ENCODE results near the gene PEMT. TPM values are rescaled to one million over a fixed set of nuclear protein-coding genes. Genes with fewer than 3 reads are reported as not detected.

The PEMT gene
- total RNA-seq, 2 donors from 2014 or later: 15.7 to 22.1 TPM

DNA sequence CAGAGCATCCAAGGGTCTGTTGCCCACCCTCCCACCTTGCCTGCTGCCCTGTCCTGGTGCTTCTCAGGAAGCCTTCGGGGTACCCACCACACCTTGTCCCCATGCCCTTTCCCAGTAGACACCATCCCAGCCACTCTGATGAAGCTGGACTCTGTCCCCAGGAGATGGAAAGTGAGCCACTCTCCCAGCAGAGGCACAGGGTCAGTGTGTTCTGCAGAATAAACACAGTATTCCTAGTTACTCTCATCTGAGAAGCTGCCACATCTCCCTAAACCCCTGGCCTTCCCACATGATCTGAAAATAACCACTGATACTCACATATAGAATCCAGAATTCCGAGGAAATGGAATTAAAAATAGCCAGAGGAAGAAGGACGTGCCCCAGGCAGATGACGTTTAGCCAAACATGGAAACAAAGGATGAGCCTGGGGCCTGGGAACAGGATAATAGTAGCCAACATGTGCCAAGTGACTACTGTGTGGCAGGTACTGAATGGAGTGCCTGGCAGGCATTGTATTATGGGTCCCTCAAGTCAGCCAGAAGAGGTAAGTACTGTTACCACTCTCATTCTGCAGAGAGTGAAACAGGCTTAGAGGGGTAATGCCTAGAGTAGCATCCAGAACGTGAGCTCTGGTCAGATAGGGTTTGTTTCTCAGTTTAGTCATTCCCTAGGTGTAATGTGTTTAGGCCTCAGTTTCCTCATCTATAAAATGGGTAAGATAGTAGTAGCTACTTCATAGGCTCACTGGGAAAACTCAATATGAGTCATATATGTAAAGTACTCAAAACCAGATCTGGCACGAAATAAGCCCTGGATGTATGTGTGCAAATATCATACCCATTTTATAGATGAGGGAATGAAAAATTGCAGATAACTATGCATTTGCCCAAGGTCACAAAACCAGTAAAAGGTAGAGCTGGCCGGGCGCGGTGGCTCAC lies 20.8 kb upstream of the PEMT start:
- TF ChIP-seq, protein P1, sequence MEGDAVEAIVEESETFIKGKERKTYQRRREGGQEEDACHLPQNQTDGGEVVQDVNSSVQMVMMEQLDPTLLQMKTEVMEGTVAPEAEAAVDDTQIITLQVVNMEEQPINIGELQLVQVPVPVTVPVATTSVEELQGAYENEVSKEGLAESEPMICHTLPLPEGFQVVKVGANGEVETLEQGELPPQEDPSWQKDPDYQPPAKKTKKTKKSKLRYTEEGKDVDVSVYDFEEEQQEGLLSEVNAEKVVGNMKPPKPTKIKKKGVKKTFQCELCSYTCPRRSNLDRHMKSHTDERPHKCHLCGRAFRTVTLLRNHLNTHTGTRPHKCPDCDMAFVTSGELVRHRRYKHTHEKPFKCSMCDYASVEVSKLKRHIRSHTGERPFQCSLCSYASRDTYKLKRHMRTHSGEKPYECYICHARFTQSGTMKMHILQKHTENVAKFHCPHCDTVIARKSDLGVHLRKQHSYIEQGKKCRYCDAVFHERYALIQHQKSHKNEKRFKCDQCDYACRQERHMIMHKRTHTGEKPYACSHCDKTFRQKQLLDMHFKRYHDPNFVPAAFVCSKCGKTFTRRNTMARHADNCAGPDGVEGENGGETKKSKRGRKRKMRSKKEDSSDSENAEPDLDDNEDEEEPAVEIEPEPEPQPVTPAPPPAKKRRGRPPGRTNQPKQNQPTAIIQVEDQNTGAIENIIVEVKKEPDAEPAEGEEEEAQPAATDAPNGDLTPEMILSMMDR (IDR thresholded peaks at IDR 0.05): no peak
- ATAC-seq (ENCODE audit: insufficient number of reproducible peaks, low FRiP score, low read depth) (no peak), DNase-seq (ENCODE audit: low spot score) (no peak)
- Histone ChIP-seq H3K4me1 (ENCODE audit: control insufficient read depth in 1 of 2, low read depth in 2 of 2) (no peaks in the 10 kb centered on the region), H3K27me3 (replicated peaks; ENCODE audit: insufficient read depth) (no peaks in the 10 kb centered on the region), H3K9me3 (no peaks in the 10 kb centered on the region), H3K4me3 (no peak overlapping the region), H3K36me3 (no peaks in the 10 kb centered on the region), H3K27ac (no peak overlapping the region)

DNA sequence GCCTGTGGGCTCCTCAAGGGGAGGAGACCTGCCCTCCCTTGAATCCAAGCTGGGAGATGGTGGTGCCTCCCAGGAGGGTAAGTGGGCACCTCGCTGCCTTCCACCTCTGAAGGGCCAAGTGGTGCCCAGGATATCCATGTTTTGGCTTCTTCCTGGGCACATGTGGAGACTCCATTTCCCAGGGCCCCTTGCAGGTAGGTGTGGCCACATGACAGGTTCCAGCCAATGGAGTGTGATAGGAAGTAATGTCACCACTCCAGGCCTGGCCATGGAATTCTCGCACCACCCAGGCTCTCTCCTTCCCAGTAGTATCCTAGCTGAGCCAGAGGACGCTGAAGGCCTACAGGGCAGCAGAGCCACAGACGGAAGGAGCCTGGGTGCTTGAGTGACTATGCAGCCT lies 17.6 kb upstream of the PEMT start:
- TF ChIP-seq, protein P1 (IDR thresholded peaks at IDR 0.05): no peak
- DNase-seq (ENCODE audit: low spot score) (no peak), ATAC-seq (ENCODE audit: insufficient number of reproducible peaks, low FRiP score, low read depth) (no peak)
- no peaks in the 10 kb centered on the region for H3K9me3 ChIP-seq
- H3K4me3 ChIP-seq: no peak overlapping the region
- no peaks in the 10 kb centered on the region for H3K36me3 ChIP-seq
- no peaks in the 10 kb centered on the region for H3K4me1 ChIP-seq (ENCODE audit: control insufficient read depth in 1 of 2, low read depth in 2 of 2)
- H3K27ac ChIP-seq: no peak overlapping the region
- H3K27me3 ChIP-seq (replicated peaks; ENCODE audit: insufficient read depth): no peaks in the 10 kb centered on the region

DNA sequence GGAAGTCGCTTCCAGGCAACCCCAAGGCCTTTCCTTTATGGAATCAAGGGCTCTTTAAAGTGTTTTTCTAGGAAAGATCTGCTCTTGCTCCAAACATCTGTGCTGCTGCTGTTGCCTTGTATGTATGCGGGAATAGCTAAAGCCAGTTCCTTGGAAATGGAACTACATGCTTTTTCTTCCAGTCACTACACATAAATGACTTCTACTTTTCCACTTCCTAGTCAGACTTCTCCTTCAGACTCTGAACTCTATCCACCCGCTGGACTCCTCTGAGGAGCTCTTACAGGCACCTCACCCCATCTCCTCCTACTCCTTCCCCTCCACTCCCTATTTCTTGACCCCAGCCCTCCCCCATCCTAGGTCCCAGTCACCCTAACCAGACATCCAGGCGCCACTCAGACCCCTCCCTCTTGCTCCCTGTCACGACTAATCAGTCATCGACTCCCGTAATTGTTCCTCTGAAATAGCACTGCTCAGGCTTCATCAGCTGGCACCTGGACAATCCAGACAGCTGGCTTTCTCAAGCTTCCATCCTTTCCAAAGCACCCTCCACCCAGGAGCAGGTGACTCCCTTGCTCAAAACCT lies 15.0 kb upstream of the PEMT start:
- Histone ChIP-seq H3K9me3 (no peaks in the 10 kb centered on the region), H3K36me3 (no peaks in the 10 kb centered on the region), H3K4me1 (ENCODE audit: control insufficient read depth in 1 of 2, low read depth in 2 of 2) (no peaks in the 10 kb centered on the region), H3K27ac (no peak overlapping the region), H3K27me3 (replicated peaks; ENCODE audit: insufficient read depth) (no peaks in the 10 kb centered on the region), H3K4me3 (no peak overlapping the region)
- TF ChIP-seq, protein P1 (IDR thresholded peaks at IDR 0.05): no peak
- DNase-seq (ENCODE audit: low spot score): no peak
- no peak for ATAC-seq (ENCODE audit: insufficient number of reproducible peaks, low FRiP score, low read depth)

DNA sequence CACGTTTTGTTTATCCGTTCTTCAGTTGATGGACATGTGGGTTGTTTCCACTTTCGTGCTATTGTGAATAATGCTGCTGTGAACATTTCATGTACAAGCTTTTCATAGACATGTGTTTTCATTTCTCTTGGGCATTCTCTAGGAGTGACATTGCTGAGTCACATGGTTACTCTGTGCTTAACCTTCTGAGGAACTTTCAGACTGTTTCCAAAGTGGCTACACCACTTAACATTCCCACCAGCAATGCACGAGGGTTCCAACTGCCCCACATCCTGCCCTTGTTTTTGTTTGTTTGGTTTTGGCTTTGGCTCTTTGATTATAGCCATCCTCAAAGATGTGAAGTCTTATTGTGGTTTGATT lies 14.2 kb upstream of the PEMT start:
- no peak overlapping the region for H3K27ac ChIP-seq
- ATAC-seq (ENCODE audit: insufficient number of reproducible peaks, low FRiP score, low read depth) (no peak), DNase-seq (ENCODE audit: low spot score) (no peak)
- TF ChIP-seq, protein P1 (IDR thresholded peaks at IDR 0.05): no peak
- H3K4me3 ChIP-seq: no peak overlapping the region
- no peaks in the 10 kb centered on the region for H3K27me3 ChIP-seq (replicated peaks; ENCODE audit: insufficient read depth)
- no peaks in the 10 kb centered on the region for H3K4me1 ChIP-seq (ENCODE audit: control insufficient read depth in 1 of 2, low read depth in 2 of 2)
- no peaks in the 10 kb centered on the region for H3K9me3 ChIP-seq
- H3K36me3 ChIP-seq: no peaks in the 10 kb centered on the region

DNA sequence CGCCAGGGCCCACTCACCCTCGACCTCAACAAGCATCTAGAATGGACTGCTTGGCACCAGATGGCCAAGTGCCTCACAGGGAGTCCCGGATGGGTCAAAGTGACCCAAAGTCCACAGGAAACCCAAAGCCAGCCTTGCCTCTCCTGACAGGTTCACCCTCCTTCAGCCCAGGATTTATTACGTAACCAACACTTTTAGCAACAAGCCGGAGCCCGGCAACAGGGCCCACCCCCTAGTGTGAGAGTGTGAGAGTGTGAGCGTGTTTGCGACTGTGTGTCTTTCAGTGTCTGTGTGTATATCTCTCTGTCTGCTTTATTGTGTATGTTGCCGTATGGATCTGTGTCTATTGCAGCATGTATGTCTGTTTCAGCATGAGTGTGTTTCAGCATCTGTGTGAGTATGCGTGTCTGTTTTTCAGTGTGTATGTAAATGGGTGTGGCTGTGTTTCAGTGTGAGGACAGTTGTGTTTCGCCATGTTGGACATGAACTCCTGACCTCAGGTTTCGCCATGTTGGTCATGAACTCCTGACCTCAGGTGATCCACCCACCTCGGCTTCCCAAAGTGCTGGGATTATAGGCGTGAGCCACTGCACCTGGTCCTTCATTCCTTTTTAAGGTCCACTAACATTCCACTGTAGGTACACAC lies 13.7 kb upstream of the PEMT start:
- TF ChIP-seq, protein P1 (IDR thresholded peaks at IDR 0.05): no peak

More for the DNA sequence above, 13.7 kb upstream of the PEMT start:
- Histone ChIP-seq H3K4me1 (ENCODE audit: control insufficient read depth in 1 of 2, low read depth in 2 of 2) (no peaks in the 10 kb centered on the region), H3K27ac (no peak overlapping the region), H3K27me3 (replicated peaks; ENCODE audit: insufficient read depth) (no peaks in the 10 kb centered on the region), H3K9me3 (no peaks in the 10 kb centered on the region), H3K4me3 (no peak overlapping the region), H3K36me3 (no peaks in the 10 kb centered on the region)
- no peak for ATAC-seq (ENCODE audit: insufficient number of reproducible peaks, low FRiP score, low read depth)
- DNase-seq (ENCODE audit: low spot score): no peak
